HG03159 (cell line): ENCODE measurements around the gene FAM234A.

Experiments
- ATAC-seq: cut with Tn5 transposase; IDR thresholded peaks from one replicate; pipeline ENCODE4 v1.9.1; 2021; ENCODE audit warnings: mild to moderate bottlenecking, moderate library complexity; ENCODE audit not compliant: unreplicated experiment

FAM234A gene

DNA sequence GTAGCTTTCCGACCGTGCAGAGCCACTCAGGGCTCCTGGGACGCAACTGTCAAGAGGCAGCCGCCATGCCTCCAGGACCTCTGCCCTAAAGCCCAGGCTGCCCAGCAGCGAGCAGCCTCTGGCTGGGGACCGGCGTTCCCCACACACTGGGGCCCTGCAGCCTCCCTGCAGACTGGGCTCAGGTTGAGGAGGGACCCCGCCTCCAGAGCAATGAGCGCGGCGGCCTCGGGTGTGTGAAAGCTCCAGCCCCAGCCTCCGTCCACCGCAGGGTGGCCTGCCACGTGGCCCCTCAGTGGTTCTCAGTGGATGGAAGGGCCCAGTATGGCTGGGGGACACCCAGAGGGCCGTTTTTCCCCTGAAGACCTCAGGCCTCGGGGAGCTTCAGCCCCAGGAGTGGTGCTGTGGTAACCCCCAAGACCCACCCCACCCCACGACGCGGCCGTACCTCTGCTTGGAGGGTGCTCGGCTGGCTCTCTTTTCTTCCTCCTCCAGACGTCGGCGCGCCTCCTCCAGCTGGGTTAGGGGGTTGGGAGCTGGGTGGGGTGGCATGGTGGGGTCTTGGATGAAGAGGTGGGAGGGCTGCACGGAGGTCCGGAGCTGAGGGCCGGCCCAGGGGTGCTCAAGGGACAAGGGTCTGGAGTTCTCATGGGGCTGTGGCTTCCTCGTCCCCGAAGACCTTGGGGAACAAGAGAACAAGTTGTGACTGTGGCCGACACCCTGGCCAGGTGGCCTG, 58.6 kb downstream of the FAM234A start:
- no peak for ATAC-seq

DNA sequence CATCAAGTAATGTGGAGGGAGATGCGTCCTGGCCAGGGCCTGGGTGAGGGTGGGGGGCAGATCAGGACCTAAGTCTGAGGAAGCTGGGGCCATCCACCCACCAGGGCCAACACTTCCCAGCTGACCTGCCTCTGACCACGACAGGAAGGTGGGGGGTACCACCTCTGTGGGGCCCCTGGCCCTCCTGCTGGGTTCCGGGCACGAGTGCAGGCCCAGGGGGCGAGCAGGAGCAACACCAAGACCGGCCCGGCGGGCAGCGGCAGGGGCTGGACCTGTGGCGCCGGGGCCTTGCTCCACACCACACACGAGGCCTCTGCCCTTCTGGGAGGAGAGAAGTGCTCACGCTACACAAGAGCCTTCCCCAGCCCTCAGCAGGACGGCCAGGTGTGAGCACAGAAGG, 61.7 kb downstream of the FAM234A start:
- ATAC-seq, result no peak

DNA sequence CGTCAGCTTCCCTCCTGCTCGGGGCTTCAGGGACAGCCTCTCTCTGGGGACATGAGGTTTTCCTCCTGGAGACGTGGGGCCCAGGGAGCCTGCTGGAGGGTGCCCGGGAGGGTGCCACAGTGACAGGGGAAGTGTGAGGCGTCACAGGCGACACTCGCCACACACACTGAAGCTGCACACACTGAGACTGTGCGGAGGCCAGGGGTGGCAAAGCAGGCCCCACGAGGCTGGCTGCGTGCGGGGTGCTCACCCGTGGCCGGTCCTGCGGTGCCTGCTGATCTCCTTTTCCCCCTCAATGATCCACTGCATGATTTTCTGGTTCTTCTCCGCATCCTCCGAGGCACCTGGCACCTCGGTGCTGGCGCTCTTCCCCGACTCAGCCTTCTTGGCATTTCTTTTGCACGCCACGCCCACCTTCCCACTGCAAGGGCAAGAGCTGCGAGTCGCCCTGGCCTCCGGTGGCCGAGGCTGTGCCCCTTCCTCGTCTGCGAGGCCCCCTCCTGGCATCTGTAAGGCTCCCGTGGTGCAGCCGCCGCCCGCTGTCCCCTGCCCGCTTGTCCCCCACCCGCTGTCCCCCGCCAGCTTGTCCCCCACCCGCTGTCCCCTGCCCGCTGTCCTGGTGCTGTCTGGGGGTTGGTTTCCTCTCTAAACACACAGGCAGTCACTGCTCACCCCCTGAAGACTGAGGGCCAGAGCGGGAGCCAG, 62.3 kb downstream of the FAM234A start:
- no peak for ATAC-seq

DNA sequence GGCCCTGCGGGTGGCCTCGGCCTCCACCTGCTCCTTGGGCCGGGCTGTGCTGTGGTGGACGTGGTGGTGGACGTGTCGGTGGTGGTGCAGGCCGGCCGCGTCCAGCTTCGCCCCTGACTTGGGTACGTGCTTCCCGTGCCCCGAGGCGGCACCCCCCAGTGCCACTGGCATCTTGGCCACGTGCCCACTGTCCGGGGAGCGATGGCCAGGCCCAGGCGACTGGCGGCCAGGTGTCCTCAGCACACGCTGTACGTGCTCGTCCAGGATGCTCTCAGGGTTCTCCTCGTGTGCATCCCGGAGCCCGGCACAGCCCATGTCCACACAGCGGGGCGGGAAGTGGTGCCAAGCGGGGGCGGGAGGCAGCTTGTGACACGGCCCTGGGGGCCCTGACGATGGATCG, 63.2 kb downstream of the FAM234A start:
- ATAC-seq, result no peak

DNA sequence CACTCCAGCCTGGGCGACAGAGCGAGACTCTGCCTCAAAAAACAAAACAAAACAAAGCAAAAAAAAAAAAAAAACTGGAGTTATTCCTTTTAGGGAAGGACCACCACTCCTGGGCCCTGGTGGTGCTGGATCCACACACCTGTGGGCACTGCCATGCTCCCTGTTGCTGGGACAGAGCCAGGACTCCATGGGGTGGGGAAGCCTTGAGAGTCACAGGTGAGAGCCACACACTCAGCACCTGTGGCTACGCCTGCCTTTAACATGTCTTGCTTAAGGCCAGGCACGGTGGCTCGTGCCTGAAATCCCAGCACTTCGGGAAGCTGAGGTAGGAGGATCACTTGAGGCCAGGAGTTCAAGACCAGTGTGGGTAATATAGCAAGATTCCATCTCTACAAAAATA, 66.6 kb downstream of the FAM234A start:
- ATAC-seq, result no peak

DNA sequence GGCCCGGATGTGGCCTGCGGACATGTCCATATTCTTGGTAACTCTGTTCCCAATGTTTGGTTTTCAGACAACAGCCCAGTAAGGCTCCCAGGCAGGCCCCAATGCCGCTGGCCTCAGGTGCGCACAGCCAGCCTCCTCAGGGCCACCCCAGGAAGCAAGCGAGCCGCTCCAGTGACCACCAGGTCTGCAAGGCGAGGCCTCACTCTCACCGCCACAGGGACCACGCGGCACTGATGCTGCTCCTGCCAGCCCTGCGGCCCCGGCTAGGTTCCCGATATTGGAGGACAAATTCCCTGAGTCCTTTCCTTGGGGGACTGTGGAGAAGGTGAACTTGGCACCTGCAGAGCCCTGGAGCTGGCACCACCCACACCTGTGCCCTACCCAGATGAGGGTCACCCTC, 67.3 kb downstream of the FAM234A start:
- ATAC-seq, result no peak

DNA sequence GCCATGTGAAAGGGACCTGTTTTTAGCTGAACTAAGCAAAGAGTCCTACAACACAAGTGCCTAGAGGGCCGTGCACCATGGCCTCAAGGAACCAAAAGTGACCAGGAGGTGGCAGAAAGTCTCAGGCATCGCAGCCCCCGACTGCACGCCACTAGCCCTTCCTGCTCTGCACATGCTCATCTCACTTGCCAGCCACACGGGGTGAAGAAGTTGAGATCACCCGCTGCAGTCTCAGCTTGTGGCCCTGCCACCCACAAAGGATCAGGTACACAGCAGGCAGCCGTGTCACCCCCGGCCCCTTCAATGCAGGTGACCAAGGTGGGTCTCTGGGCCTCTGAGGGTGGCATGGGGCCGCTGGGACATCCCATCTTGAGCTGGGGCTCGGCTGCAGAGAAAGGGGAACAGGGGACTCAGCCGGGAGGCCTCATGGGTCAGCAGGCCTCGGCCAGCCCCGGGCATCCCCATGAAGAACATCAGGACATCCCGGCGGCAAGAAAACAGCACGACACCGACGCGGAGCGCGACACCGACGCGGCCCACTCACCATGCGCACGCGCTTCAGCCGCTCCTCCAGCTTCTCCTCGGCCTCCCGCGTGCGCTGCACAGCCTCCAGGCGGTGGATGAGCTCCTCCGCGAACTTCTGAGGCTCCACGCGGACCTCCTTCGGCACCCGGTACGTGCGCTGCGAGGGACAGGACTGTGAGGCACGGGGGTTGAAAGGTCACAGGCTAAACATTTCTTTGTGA, 69.3 kb downstream of the FAM234A start:
- no peak for ATAC-seq

DNA sequence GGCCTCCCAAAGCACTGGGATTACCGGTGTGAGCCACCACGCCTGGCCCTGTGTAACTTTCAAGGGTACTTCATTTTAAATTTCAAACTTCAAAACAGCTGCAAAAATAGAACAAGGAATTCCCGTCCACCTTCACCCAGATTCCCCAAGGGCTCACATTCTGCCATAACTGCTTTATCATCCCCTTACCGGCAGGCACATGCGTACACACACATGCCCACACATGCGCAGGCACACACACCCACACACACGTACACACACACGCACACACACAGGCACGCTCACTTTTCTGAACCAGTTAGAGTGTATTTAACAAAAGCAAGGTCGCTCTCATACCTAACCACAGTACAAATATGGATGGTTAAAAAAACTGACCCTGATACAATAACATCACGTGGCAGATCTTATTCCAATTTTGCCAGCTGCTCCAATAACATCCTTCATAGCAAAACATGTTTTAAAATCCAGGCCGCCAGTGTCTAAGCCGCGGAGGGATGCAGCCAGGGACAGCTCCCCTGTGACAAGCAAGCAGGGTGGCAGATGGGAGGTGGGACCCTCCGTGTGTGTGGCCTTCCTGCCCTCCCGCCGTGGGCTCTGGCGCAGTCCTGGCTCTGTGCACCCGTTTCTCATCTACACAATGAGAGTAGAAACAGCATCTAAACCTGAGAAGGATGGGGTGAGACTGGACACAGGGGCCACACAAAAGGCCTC, 71.5 kb downstream of the FAM234A start:
- ATAC-seq, result no peak

DNA sequence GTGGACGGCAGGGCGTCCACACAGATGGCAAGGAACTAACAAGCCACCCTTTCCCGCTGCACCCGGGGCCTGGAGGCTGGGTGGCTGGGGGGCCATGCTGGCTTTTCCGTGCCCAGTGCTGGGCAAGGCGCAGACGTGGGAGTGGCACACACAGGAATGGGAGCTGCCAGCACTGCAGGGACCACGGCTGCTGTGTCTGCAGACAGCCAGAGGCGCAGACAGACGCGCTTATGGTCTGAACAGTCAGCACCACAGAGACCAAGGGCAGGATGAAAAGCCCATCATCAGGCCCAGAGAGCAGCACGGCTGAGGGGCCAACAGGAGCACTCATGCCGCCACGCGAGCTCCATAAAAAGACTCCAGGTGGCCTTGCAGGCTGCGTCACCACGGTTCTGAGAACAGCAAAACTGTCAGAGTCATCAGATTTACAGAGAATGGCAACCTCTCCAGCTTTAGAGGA, 72.3 kb downstream of the FAM234A start:
- ATAC-seq, result no peak

DNA sequence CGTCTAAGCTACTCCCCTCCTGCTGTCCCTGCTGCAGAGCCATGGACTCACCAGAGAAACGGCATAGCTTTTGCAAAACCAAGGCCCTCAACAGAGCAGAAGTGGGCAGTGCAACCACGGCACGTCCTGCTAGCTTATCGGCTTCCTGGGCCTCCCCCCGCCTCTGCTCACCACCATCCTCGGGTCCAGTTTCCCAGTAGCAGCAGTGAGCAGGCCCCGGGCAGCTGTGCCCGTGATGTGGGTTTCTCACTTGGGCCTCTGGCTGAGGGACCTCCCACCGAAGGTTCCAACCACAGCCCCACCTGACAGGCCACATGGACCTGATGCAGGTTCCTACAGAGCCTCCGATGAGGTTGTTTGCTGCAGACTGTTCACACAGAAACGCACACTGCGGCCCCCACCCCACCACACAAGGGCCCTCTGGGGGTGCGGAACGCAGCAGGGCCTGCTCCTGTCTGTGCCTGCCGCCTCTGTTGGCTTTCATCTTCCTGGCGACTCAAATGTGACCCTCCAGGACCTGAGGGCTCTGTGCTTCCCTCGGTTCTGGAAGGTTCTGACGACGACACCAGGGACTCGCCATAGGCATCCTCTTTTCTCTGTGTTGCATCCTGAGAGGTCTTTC, 73.2 kb downstream of the FAM234A start:
- no peak for ATAC-seq

DNA sequence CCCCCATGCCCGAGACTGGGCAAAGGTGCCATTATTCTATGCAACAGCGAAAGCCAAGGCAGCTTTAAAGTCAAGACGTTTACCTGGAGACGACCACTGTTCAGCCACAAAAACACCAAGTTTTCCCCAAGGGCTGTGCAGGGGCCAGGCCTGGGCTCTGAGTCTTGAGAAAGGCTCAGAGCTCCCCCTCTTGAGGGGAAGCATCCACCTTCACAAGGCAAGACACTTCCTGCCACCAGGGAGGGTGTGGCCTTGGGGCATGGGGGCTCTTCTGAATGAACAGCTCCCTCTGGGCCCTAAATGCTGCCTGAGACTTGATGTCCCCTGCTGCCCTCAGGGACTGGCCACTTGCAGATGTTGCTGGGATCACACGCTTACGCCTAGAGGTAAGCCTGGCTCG, 74.9 kb downstream of the FAM234A start:
- no peak for ATAC-seq

DNA sequence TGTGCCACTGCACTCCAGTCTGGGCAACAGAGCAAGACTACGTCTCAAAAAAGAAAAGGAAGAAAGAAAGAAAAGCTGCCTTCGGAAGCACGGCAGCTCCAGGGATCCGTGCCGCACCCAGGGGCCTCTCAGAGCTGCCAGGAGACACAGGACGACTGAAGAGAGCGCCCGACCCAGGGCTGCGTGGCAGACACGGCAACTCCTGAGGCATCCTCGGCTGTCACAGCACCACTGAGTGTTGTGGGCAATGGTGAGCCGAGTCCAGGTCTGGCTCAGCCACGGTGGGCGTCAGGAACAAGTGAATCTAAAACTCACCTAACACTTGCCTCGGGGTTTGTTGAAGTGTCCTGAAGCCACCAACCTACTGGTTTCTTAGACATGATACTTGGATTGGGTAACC, 77.1 kb downstream of the FAM234A start:
- ATAC-seq, result no peak

DNA sequence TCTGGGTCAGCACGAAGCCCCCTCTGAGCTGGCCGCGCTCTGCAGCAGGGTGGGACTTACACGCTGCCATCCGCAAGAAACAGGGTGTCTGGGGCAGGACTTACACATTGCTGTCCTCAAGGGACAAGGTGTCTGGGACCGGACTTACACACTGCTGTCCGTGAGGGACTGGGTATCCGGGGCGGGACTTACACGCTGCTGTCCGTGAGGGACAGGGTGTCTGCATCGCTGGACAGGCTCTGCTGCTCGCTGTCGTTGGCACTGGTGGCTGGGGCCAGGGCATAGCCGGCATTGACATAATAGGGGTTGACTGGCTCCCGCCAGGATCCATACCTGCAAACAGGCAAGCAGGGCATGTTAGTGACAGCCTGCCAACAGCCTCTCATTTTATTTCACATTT, 79.7 kb downstream of the FAM234A start:
- ATAC-seq, result no peak

DNA sequence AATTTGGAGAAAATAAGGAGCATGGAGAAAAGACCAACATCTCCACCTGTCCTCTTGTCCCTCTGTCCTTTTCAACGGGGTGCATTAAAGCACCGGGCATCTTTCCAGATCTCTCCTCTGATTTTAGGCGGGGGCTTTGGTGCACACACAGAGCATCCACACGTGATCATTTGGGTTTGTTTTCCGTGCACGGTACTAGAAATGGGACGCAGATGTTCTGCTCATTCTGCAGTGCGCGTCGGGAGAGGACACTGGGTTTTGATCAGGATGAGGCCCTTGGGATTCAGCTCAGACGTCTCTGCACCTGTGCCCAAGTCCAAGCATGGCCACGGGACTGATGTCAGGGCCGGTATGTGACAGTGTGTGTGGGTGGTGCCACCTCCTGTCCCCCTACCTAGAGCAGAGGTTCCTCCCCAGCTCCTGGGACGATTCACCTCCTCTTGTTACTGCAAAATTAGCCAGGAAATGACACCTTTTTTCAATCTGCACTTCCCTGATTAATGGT, 80.2 kb downstream of the FAM234A start:
- no peak for ATAC-seq
